DOHH2 (cell line): Measurements from ENCODE around the gene EARS2.

ENCODE experiments used
- H3F3A ChIP-seq: fragments of 200-600 bp; sonication (generic), shearing (Covaris generic); 2 replicates; pipeline ENCODE4 v1.6.0; 2016; ENCODE audit warnings: antibody characterized with exemption, mild to moderate bottlenecking; ENCODE audit not compliant: control insufficient read depth, insufficient read depth
- H3K27ac ChIP-seq: fragments of 200-600 bp; sonication (generic); 2 replicates; pipeline ENCODE4 v1.5.1; 2014; ENCODE audit warnings: low read depth, mild to moderate bottlenecking, low read length, moderate library complexity
- H3K27me3 ChIP-seq: fragments of 200-600 bp; sonication (generic); 2 replicates; pipeline ENCODE4 v1.6.1; 2014; ENCODE audit warnings: mild to moderate bottlenecking, low read length, mixed read lengths; ENCODE audit not compliant: control insufficient read depth
- H3K36me3 ChIP-seq: fragments of 200-600 bp; sonication (generic); 2 replicates; pipeline ENCODE4 v1.6.1; 2014; ENCODE audit warnings: mild to moderate bottlenecking, low read length, moderate library complexity, mixed read lengths; ENCODE audit not compliant: control insufficient read depth
- H3K4me1 ChIP-seq: fragments of 200-600 bp; sonication (generic); 2 replicates; pipeline ENCODE4 v1.6.1; 2014; ENCODE audit warnings: mild to moderate bottlenecking, low read length, mixed read lengths; ENCODE audit not compliant: control insufficient read depth
- H3K4me2 ChIP-seq: fragments of 200-600 bp; sonication (generic); 2 replicates; pipeline ENCODE4 v1.6.0; 2014; ENCODE audit warnings: mild to moderate bottlenecking, low read length, moderate library complexity
- H3K4me3 ChIP-seq: fragments of 200-600 bp; sonication (generic); 2 replicates; pipeline ENCODE4 v1.5.1; 2014; ENCODE audit warnings: mild to moderate bottlenecking, low read length, mixed read lengths
- H3K79me2 ChIP-seq: fragments of 200-600 bp; sonication (generic); 2 replicates; pipeline ENCODE4 v1.6.1; 2014; ENCODE audit warnings: mild to moderate bottlenecking, low read length, mixed read lengths; ENCODE audit not compliant: control insufficient read depth
- H3K9me2 ChIP-seq: fragments of 200-600 bp; sonication (generic); replicated peaks from 2 replicates; pipeline ENCODE4 v1.6.1; 2014; ENCODE audit warnings: mild to moderate bottlenecking, low read length, mixed read lengths; ENCODE audit not compliant: control insufficient read depth
- H3K9me3 ChIP-seq: fragments of 200-600 bp; sonication (generic); 2 replicates; pipeline ENCODE4 v1.6.1; 2014; ENCODE audit warnings: antibody characterized with exemption, low read length, mixed read lengths; ENCODE audit not compliant: control insufficient read depth, insufficient read depth
- H4K20me1 ChIP-seq: fragments of 200-600 bp; sonication (generic); 2 replicates; pipeline ENCODE4 v1.6.0; 2014; ENCODE audit warnings: low read depth, mild to moderate bottlenecking, antibody characterized with exemption, low read length, moderate library complexity; ENCODE audit not compliant: control insufficient read depth, insufficient read depth
- EZH2phosphoT487 ChIP-seq: fragments of 200-600 bp; sonication (generic); IDR thresholded peaks from 2 replicates; pipeline ENCODE4 v1.6.1; 2017; ENCODE audit warnings: borderline replicate concordance, mild to moderate bottlenecking, antibody characterized with exemption, low read length, moderate library complexity, mixed read lengths
- TF ChIP-seq, protein P1 (sequence below): fragments of 200-600 bp; sonication (generic); IDR thresholded peaks from one replicate; pipeline ENCODE4 v1.5.1; 2014; ENCODE audit warnings: antibody characterized with exemption, mild to moderate bottlenecking, low read depth, low read length; ENCODE audit not compliant: poor library complexity, severe bottlenecking

EARS2 gene

GRCh38 chr16:23563186-23563585, 6.0 kb upstream of the EARS2 start:
- no peaks in the 10 kb centered on the region for H4K20me1 ChIP-seq
- H3K4me1 ChIP-seq, result peaks cover 10% of the 10 kb centered on the region
- 0 out of 2 replicates have a peak, but pooled peaks cover 4% of the 10 kb centered on the region for H3F3A ChIP-seq
- TF ChIP-seq, protein P1, sequence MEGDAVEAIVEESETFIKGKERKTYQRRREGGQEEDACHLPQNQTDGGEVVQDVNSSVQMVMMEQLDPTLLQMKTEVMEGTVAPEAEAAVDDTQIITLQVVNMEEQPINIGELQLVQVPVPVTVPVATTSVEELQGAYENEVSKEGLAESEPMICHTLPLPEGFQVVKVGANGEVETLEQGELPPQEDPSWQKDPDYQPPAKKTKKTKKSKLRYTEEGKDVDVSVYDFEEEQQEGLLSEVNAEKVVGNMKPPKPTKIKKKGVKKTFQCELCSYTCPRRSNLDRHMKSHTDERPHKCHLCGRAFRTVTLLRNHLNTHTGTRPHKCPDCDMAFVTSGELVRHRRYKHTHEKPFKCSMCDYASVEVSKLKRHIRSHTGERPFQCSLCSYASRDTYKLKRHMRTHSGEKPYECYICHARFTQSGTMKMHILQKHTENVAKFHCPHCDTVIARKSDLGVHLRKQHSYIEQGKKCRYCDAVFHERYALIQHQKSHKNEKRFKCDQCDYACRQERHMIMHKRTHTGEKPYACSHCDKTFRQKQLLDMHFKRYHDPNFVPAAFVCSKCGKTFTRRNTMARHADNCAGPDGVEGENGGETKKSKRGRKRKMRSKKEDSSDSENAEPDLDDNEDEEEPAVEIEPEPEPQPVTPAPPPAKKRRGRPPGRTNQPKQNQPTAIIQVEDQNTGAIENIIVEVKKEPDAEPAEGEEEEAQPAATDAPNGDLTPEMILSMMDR, result no peak
- TF ChIP-seq EZH2phosphoT487, result no peak
- H3K4me3 ChIP-seq, result no peak overlapping the region
- peaks cover 36% of the 10 kb centered on the region for H3K79me2 ChIP-seq
- H3K27ac ChIP-seq, result no peak overlapping the region
- H3K27me3 ChIP-seq, result no peaks in the 10 kb centered on the region
- peaks cover 83% of the 10 kb centered on the region for H3K36me3 ChIP-seq
- H3K4me2 ChIP-seq, result no peak overlapping the region
- H3K9me2 ChIP-seq, result no peaks in the 10 kb centered on the region
- H3K9me3 ChIP-seq, result no peaks in the 10 kb centered on the region

GRCh38 chr16:23562505-23562904, 5.4 kb upstream of the EARS2 start:
- Histone ChIP-seq H3K4me1 (peaks cover 11% of the 10 kb centered on the region), H4K20me1 (no peaks in the 10 kb centered on the region), H3K9me3 (no peaks in the 10 kb centered on the region), H3K9me2 (no peaks in the 10 kb centered on the region), H3K79me2 (peaks cover 42% of the 10 kb centered on the region), H3F3A (0 out of 2 replicates have a peak, but pooled peaks cover 4% of the 10 kb centered on the region), H3K27me3 (no peaks in the 10 kb centered on the region), H3K27ac (no peak overlapping the region), H3K36me3 (peaks cover 79% of the 10 kb centered on the region), H3K4me3 (no peak overlapping the region), H3K4me2 (no peak overlapping the region)
- no peak for TF ChIP-seq EZH2phosphoT487
- TF ChIP-seq, protein P1, result no peak

DNA sequence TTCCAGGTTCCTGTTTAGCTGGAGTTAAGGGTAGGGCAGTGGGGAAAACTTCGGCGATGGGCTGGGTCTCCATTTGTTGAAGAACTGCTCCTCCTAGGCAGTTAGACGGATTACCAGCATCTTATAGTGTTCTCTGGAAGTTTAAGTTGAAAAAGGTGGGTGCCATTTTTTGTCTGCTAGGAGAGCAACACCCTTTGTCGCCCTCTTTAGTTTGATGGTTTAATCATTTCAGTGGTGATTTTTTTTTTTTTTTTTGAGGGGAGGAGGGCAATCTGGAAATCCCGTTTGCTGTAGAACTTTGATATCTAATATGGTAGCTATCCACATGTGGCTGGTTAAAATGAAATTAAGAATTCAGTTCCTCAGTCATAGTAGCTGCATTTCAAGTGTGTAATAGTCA, 4.4 kb upstream of the EARS2 start:
- peaks cover 74% of the 10 kb centered on the region for H3K36me3 ChIP-seq
- no peak overlapping the region for H3K4me3 ChIP-seq
- H3F3A ChIP-seq, result peaks cover 7% of the 10 kb centered on the region
- H3K9me2 ChIP-seq, result no peaks in the 10 kb centered on the region
- no peaks in the 10 kb centered on the region for H3K9me3 ChIP-seq
- peaks cover 47% of the 10 kb centered on the region for H3K79me2 ChIP-seq
- H3K4me2 ChIP-seq, result no peak overlapping the region
- TF ChIP-seq, protein P1, result peak; percentile 26
- TF ChIP-seq EZH2phosphoT487, result no peak
- no peaks in the 10 kb centered on the region for H3K27me3 ChIP-seq
- peaks cover 14% of the 10 kb centered on the region for H3K4me1 ChIP-seq
- no peaks in the 10 kb centered on the region for H4K20me1 ChIP-seq
- no peak overlapping the region for H3K27ac ChIP-seq
